Esophagus squamous epithelium (tissue), 4 donors: ENCODE data around the gene HEY2.

ENCODE experiments used
- POLR2A ChIP-seq, 4 donors: fragments of 450-650 bp; IDR thresholded peaks; one replicate each; pipeline ENCODE4 v1.6.1; 2017; ENCODE audit warnings: antibody characterized with exemption in 4 of 4, mild to moderate bottlenecking in 4 of 4, moderate library complexity in 3 of 4
- TF ChIP-seq, protein P1 (sequence below), 6 experiments: fragments of 450-650 bp in 4 of 6; fragments of 200-600 bp in 2 of 6; sonication (generic) in 2 of 6; IDR thresholded peaks; one replicate each; pipeline ENCODE4 v1.5.1; 2016 to 2019; ENCODE audit warnings: antibody characterized with exemption in 6 of 6, mild to moderate bottlenecking in 4 of 6, moderate library complexity in 4 of 6

DNA sequence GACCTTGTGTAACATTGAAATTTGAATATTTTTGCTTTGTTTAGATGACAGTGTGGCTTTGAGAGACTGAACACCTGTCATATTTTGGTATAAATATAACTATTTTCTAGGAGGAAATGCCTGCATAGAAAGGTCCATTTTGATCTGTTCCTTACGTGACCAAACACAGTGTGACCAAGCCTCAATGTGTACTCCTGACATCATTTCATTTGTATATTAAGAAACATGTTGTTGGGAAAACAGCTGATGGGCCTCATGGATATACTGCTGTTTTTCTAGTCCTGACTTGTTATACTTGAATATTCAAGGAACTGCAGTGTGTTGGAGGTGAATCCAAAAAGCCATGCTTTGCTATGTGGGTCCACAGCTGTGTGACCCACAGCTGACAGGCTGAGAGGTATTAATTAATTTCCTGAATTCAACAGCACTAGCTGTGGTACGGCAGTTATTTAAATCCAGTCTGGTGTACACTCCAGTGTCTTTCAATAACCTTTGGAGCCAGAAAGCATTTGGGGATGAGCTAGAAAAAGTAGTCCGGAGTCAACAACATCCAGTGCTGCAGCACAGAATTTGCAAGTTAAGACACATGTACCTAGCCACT is 60.2 kb downstream of the HEY2 start:
- TF ChIP-seq, protein P1, sequence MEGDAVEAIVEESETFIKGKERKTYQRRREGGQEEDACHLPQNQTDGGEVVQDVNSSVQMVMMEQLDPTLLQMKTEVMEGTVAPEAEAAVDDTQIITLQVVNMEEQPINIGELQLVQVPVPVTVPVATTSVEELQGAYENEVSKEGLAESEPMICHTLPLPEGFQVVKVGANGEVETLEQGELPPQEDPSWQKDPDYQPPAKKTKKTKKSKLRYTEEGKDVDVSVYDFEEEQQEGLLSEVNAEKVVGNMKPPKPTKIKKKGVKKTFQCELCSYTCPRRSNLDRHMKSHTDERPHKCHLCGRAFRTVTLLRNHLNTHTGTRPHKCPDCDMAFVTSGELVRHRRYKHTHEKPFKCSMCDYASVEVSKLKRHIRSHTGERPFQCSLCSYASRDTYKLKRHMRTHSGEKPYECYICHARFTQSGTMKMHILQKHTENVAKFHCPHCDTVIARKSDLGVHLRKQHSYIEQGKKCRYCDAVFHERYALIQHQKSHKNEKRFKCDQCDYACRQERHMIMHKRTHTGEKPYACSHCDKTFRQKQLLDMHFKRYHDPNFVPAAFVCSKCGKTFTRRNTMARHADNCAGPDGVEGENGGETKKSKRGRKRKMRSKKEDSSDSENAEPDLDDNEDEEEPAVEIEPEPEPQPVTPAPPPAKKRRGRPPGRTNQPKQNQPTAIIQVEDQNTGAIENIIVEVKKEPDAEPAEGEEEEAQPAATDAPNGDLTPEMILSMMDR (IDR thresholded peaks at IDR 0.05) = no peak
- TF ChIP-seq POLR2A (IDR thresholded peaks at IDR 0.05) = no peak
